Immature natural killer cell (primary cell): ENCODE measurements around the gene ADRA1B. TPM values are rescaled to one million over a fixed set of nuclear protein-coding genes. Genes with fewer than 3 reads are reported as not detected.
"Not testable (repeated sequence)": the region's sequence is repeated elsewhere in the genome, so short reads cannot be mapped to it uniquely, and the experiment has no call there.

Experiments
- DNase-seq, 3 donors: peaks; one replicate each; pipeline ENCODE4 v3.0.0; 2022; ENCODE audit warnings: mixed read lengths in 1 of 3
- H3K27ac Mint-ChIP-seq, 6 donors: one replicate each; pipeline ENCODE4 v1.8.0; 2020; ENCODE audit warnings: mixed read lengths in 6 of 6, mild to moderate bottlenecking in 5 of 6, inconsistent platforms in 4 of 6, moderate library complexity in 3 of 6
- H3K27me3 Mint-ChIP-seq, 3 donors: one replicate each; pipeline ENCODE4 v1.8.0; 2020 to 2021; ENCODE audit warnings: low read depth in 3 of 3, mild to moderate bottlenecking in 3 of 3, mixed read lengths in 3 of 3, moderate library complexity in 3 of 3, inconsistent platforms in 1 of 3
- H3K36me3 Mint-ChIP-seq, 3 donors: one replicate each; pipeline ENCODE4 v1.8.0; 2020; ENCODE audit warnings: mixed read lengths in 3 of 3, inconsistent platforms in 2 of 3, mild to moderate bottlenecking in 2 of 3
- H3K4me1 Mint-ChIP-seq, 2 donors: one replicate each; pipeline ENCODE4 v1.8.0; 2020; ENCODE audit warnings: inconsistent platforms in 2 of 2, mild to moderate bottlenecking in 2 of 2, mixed read lengths in 2 of 2, moderate library complexity in 1 of 2
- H3K4me3 Mint-ChIP-seq, 5 donors: one replicate each; pipeline ENCODE4 v1.8.0; 2020; ENCODE audit warnings: mild to moderate bottlenecking in 5 of 5, mixed read lengths in 5 of 5, inconsistent platforms in 3 of 5, moderate library complexity in 3 of 5
- H3K9me3 Mint-ChIP-seq, 6 donors: one replicate each; pipeline ENCODE4 v1.8.0; 2020; ENCODE audit warnings: mild to moderate bottlenecking in 6 of 6, mixed read lengths in 6 of 6, inconsistent platforms in 4 of 6, moderate library complexity in 3 of 6
- polyA plus RNA-seq, 3 donors: library from polyadenylated mRNA; unstranded; fragments of 300-500 nt; fragmentation: Illumina TruSeq; gene quantifications; one replicate each; pipeline ENCODE4 v1.2.3, GENCODE V29; 2021

ADRA1B gene
- polyA plus RNA-seq, 3 donors from 2014 or later = not detected

- no peak for DNase-seq
- Mint-ChIP-seq H3K9me3 (no peaks in the 10 kb centered on the region), H3K36me3 (peaks cover 0 to 4% (median 4%) of the 10 kb centered on the region in 3 donors), H3K4me3 (peak overlapping the region in 3 of 5 donors; percentile 6 to 74 (median 54)), H3K27ac (no peak overlapping the region), H3K27me3 (peaks cover 6 to 31% (median 17%) of the 10 kb centered on the region in 3 donors), H3K4me1 (peaks cover 9 to 15% of the 10 kb centered on the region in 2 donors)
Observed at GRCh38 chr5:159972538-159973362, 56.5 kb downstream of the ADRA1B start.

GRCh38 chr5:159975462-159976019 lies 59.3 kb downstream of the ADRA1B start:
- H3K9me3 Mint-ChIP-seq = no peaks in the 10 kb centered on the region
- no peak overlapping the region for H3K27ac Mint-ChIP-seq
- H3K4me1 Mint-ChIP-seq = peaks cover 9 to 15% of the 10 kb centered on the region in 2 donors
- peaks cover 0 to 4% (median 4%) of the 10 kb centered on the region in 3 donors for H3K36me3 Mint-ChIP-seq
- DNase-seq = no peak
- peaks cover 4 to 43% (median 24%) of the 10 kb centered on the region in 3 donors for H3K27me3 Mint-ChIP-seq
- H3K4me3 Mint-ChIP-seq = no peak overlapping the region

GRCh38 chr5:159976921-159977320 lies 60.6 kb downstream of the ADRA1B start:
- peaks cover 0 to 4% (median 0%) of the 10 kb centered on the region in 3 donors for H3K36me3 Mint-ChIP-seq
- peaks cover 6 to 36% (median 28%) of the 10 kb centered on the region in 3 donors for H3K27me3 Mint-ChIP-seq
- DNase-seq = no peak
- no peak overlapping the region for H3K27ac Mint-ChIP-seq
- peaks cover 6 to 8% of the 10 kb centered on the region in 2 donors for H3K4me1 Mint-ChIP-seq
- no peak overlapping the region for H3K4me3 Mint-ChIP-seq
- no peaks in the 10 kb centered on the region for H3K9me3 Mint-ChIP-seq

- no peak for DNase-seq
- Mint-ChIP-seq H3K27me3 (peaks cover 7 to 33% (median 23%) of the 10 kb centered on the region in 3 donors), H3K9me3 (no peaks in the 10 kb centered on the region), H3K27ac (no peak overlapping the region), H3K4me3 (no peak overlapping the region), H3K4me1 (no peaks in the 10 kb centered on the region), H3K36me3 (peaks cover 0 to 4% (median 0%) of the 10 kb centered on the region in 3 donors)
Observed at GRCh38 chr5:159978358-159978757, 62.1 kb downstream of the ADRA1B start.

GRCh38 chr5:159982421-159983173 lies 66.3 kb downstream of the ADRA1B start:
- peaks cover 7 to 30% (median 20%) of the 10 kb centered on the region in 3 donors for H3K27me3 Mint-ChIP-seq
- H3K4me3 Mint-ChIP-seq = no peak overlapping the region
- H3K9me3 Mint-ChIP-seq = no peaks in the 10 kb centered on the region
- no peaks in the 10 kb centered on the region for H3K36me3 Mint-ChIP-seq
- no peak overlapping the region for H3K27ac Mint-ChIP-seq
- H3K4me1 Mint-ChIP-seq = no peaks in the 10 kb centered on the region
- DNase-seq = no peak

- Mint-ChIP-seq H3K36me3 (no peaks in the 10 kb centered on the region), H3K4me3 (peak overlapping the region in 2 of 5 donors; percentile 18 to 49), H3K27me3 (peaks cover 9 to 22% (median 11%) of the 10 kb centered on the region in 3 donors), H3K4me1 (no peaks in the 10 kb centered on the region), H3K27ac (no peak overlapping the region), H3K9me3 (peaks cover 0 to 3% (median 0%) of the 10 kb centered on the region in 6 donors)
- DNase-seq = peak; percentile 28 to 37 (median 37)
Observed at GRCh38 chr5:159987031-159987674, 70.9 kb downstream of the ADRA1B start.

- Mint-ChIP-seq H3K9me3 (peaks cover 0 to 7% (median 4%) of the 10 kb centered on the region in 6 donors), H3K4me1 (no peaks in the 10 kb centered on the region), H3K36me3 (peaks cover 0 to 4% (median 4%) of the 10 kb centered on the region in 3 donors), H3K4me3 (no peak overlapping the region), H3K27me3 (peaks cover 6 to 19% (median 9%) of the 10 kb centered on the region in 3 donors), H3K27ac (no peak overlapping the region)
- DNase-seq = no peak
Observed at GRCh38 chr5:159990506-159990905, 74.2 kb downstream of the ADRA1B start.

GRCh38 chr5:159992566-159992965 lies 76.3 kb downstream of the ADRA1B start:
- DNase-seq = no peak
- Mint-ChIP-seq H3K27ac (no peak overlapping the region), H3K9me3 (peaks cover 0 to 7% (median 4%) of the 10 kb centered on the region in 6 donors), H3K4me1 (no peaks in the 10 kb centered on the region), H3K4me3 (no peak overlapping the region), H3K27me3 (peaks cover 6 to 22% (median 9%) of the 10 kb centered on the region in 3 donors), H3K36me3 (peaks cover 0 to 4% (median 4%) of the 10 kb centered on the region in 3 donors)

- Mint-ChIP-seq H3K27me3 (peaks cover 7 to 17% (median 8%) of the 10 kb centered on the region in 3 donors), H3K27ac (no peak overlapping the region), H3K4me3 (no peak overlapping the region), H3K36me3 (peaks cover 0 to 4% (median 4%) of the 10 kb centered on the region in 3 donors), H3K4me1 (no peaks in the 10 kb centered on the region), H3K9me3 (peaks cover 0 to 7% (median 4%) of the 10 kb centered on the region in 6 donors)
- DNase-seq = no peak
Observed at GRCh38 chr5:159993194-159993593, 76.9 kb downstream of the ADRA1B start.

- no peaks in the 10 kb centered on the region for H3K4me1 Mint-ChIP-seq
- peaks cover 0 to 7% (median 4%) of the 10 kb centered on the region in 6 donors for H3K9me3 Mint-ChIP-seq
- H3K36me3 Mint-ChIP-seq = peaks cover 0 to 4% (median 4%) of the 10 kb centered on the region in 3 donors
- H3K27ac Mint-ChIP-seq = no peak overlapping the region
- H3K27me3 Mint-ChIP-seq = peaks cover 3 to 15% (median 7%) of the 10 kb centered on the region in 3 donors
- no peak overlapping the region for H3K4me3 Mint-ChIP-seq
- DNase-seq = no peak
Observed at GRCh38 chr5:159995907-159996306, 79.6 kb downstream of the ADRA1B start.

GRCh38 chr5:160001457-160001856 lies 85.2 kb downstream of the ADRA1B start:
- Mint-ChIP-seq H3K4me1 (no peaks in the 10 kb centered on the region), H3K36me3 (peaks cover 0 to 4% (median 4%) of the 10 kb centered on the region in 3 donors), H3K27me3 (peaks cover 1 to 6% (median 3%) of the 10 kb centered on the region in 3 donors), H3K27ac (no peak overlapping the region), H3K4me3 (no peak overlapping the region), H3K9me3 (no peaks in the 10 kb centered on the region)
- no peak for DNase-seq

- Mint-ChIP-seq H3K4me1 (peaks cover 26 to 36% of the 10 kb centered on the region in 2 donors), H3K9me3 (no peaks in the 10 kb centered on the region), H3K27ac (peak overlapping the region in 1 of 6 donors; percentile 49), H3K27me3 (peaks cover 0 to 5% (median 2%) of the 10 kb centered on the region in 3 donors), H3K4me3 (no peak overlapping the region), H3K36me3 (peaks cover 0 to 13% (median under 1%) of the 10 kb centered on the region in 3 donors)
- DNase-seq = no peak
Observed at GRCh38 chr5:160007514-160007913, 91.2 kb downstream of the ADRA1B start.

- not testable (repeated sequence) for DNase-seq
Observed at GRCh38 chr5:160008529-160008876, 92.2 kb downstream of the ADRA1B start.

More at GRCh38 chr5:160008529-160008876, 92.2 kb downstream of the ADRA1B start:
- not testable (repeated sequence) for H3K9me3 Mint-ChIP-seq, H3K27me3 Mint-ChIP-seq
- peak overlapping the region in 4 of 5 donors; percentile 41 to 99 (median 68) for H3K4me3 Mint-ChIP-seq
- H3K4me1 Mint-ChIP-seq = peaks cover 26 to 36% of the 10 kb centered on the region in 2 donors
- H3K27ac Mint-ChIP-seq = peak overlapping the region in 3 of 6 donors; percentile 94 to 99 (median 96)
- peaks cover 0 to 15% (median 0%) of the 10 kb centered on the region in 3 donors for H3K36me3 Mint-ChIP-seq
